H9 (cell line): Measurements from ENCODE around the gene PMEPA1. TPM values are rescaled to one million over a fixed set of nuclear protein-coding genes. Genes with fewer than 3 reads are reported as not detected.

Source experiments
- DNase-seq: peaks from one replicate; pipeline ENCODE4 v3.0.0-alpha.2; 2017
- H2AFZ ChIP-seq: one replicate; pipeline ENCODE4 v1.6.1; 2013; ENCODE audit warnings: mild to moderate bottlenecking, low read length, control low read depth, moderate library complexity
- H2AK5ac ChIP-seq: 2 replicates; pipeline ENCODE4 v1.6.1; 2013; ENCODE audit warnings: low read length, control low read depth, mixed read lengths; ENCODE audit not compliant: insufficient read length
- H2BK120ac ChIP-seq: one replicate; pipeline ENCODE4 v1.6.1; 2013; ENCODE audit warnings: low read depth, mild to moderate bottlenecking, low read length, control low read depth, inconsistent platforms; ENCODE audit not compliant: poor library complexity, severe bottlenecking
- H2BK12ac ChIP-seq: 2 replicates; pipeline ENCODE4 v1.6.1; 2013; ENCODE audit warnings: low read length, control low read depth, mixed read lengths, low read depth; ENCODE audit not compliant: insufficient read length
- H2BK15ac ChIP-seq: 2 replicates; pipeline ENCODE4 v1.6.1; 2013; ENCODE audit warnings: low read depth, low read length, control low read depth
- H2BK20ac ChIP-seq: one replicate; pipeline ENCODE4 v1.6.1; 2013; ENCODE audit warnings: low read depth, mild to moderate bottlenecking, low read length, control low read depth, inconsistent platforms; ENCODE audit not compliant: poor library complexity, severe bottlenecking
- H2BK5ac ChIP-seq: 2 replicates; pipeline ENCODE4 v1.6.1; 2013; ENCODE audit warnings: low read length, control low read depth, mixed read lengths; ENCODE audit not compliant: insufficient read length
- H3K14ac ChIP-seq: 2 replicates; pipeline ENCODE4 v1.6.1; 2013; ENCODE audit warnings: low read length, control low read depth; ENCODE audit not compliant: insufficient read depth
- H3K18ac ChIP-seq: 2 replicates; pipeline ENCODE4 v1.6.1; 2013; ENCODE audit warnings: low read depth, mild to moderate bottlenecking, mixed read lengths, low read length, control low read depth; ENCODE audit not compliant: insufficient read length
- H3K23ac ChIP-seq: 2 replicates; pipeline ENCODE4 v1.6.1; 2013; ENCODE audit warnings: low read length, control low read depth, mixed read lengths, low read depth; ENCODE audit not compliant: insufficient read length
- H3K23me2 ChIP-seq: 2 replicates; pipeline ENCODE4 v1.6.1; 2013; ENCODE audit warnings: low read depth, mild to moderate bottlenecking, mixed read lengths, low read length, control low read depth; ENCODE audit not compliant: insufficient read length, poor library complexity, severe bottlenecking
- H3K27ac ChIP-seq: 2 replicates; pipeline ENCODE4 v1.5.1; 2013; ENCODE audit warnings: low read length, control low read depth, mixed read lengths, low read depth; ENCODE audit not compliant: insufficient read length
- H3K27me3 ChIP-seq: 2 replicates; pipeline ENCODE4 v1.6.1; 2013; ENCODE audit warnings: low read length, control low read depth, inconsistent platforms; ENCODE audit not compliant: insufficient read depth
- H3K4ac ChIP-seq: 2 replicates; pipeline ENCODE4 v1.6.1; 2013; ENCODE audit warnings: low read depth, mild to moderate bottlenecking, control low read depth, inconsistent platforms, low read length, moderate library complexity
- H3K4me1 ChIP-seq: 2 replicates; pipeline ENCODE4 v1.6.1; 2013; ENCODE audit warnings: low read length, control low read depth, inconsistent platforms; ENCODE audit not compliant: insufficient read depth
- H3K4me2 ChIP-seq: 2 replicates; pipeline ENCODE4 v1.6.1; 2013; ENCODE audit warnings: low read length, control low read depth, mixed read lengths; ENCODE audit not compliant: insufficient read length, insufficient read depth
- H3K56ac ChIP-seq: 2 replicates; pipeline ENCODE4 v1.6.1; 2013; ENCODE audit warnings: low read depth, mild to moderate bottlenecking, mixed read lengths, low read length, control low read depth; ENCODE audit not compliant: insufficient read length
- H3K79me1 ChIP-seq: 2 replicates; pipeline ENCODE4 v1.6.1; 2013; ENCODE audit warnings: low read depth, mild to moderate bottlenecking, moderate library complexity, low read length, control low read depth, inconsistent platforms; ENCODE audit not compliant: insufficient read depth, poor library complexity, severe bottlenecking
- H3K79me2 ChIP-seq: 2 replicates; pipeline ENCODE4 v1.6.1; 2013; ENCODE audit warnings: low read length, control low read depth, inconsistent platforms; ENCODE audit not compliant: insufficient read depth
- H3K9ac ChIP-seq: 2 replicates; pipeline ENCODE4 v1.6.1; 2013; ENCODE audit warnings: low read length, control low read depth, mixed read lengths; ENCODE audit not compliant: insufficient read length; ENCODE audit errors: extremely low read depth
- H3K9me3 ChIP-seq: one replicate; pipeline ENCODE4 v1.6.1; 2013; ENCODE audit warnings: low read depth, low read length, inconsistent platforms; ENCODE audit not compliant: control insufficient read depth
- H3T11ph ChIP-seq: one replicate; pipeline ENCODE4 v1.6.1; 2013; ENCODE audit warnings: mild to moderate bottlenecking, low read length, control low read depth, inconsistent platforms
- H4K20me1 ChIP-seq: one replicate; pipeline ENCODE4 v1.6.1; 2013; ENCODE audit not compliant: control insufficient read depth, insufficient read length, insufficient read depth
- H4K5ac ChIP-seq: 2 replicates; pipeline ENCODE4 v1.6.1; 2013; ENCODE audit warnings: low read depth, mild to moderate bottlenecking, mixed read lengths, low read length, control low read depth; ENCODE audit not compliant: insufficient read length
- H4K8ac ChIP-seq: replicated peaks from 2 replicates; pipeline ENCODE4 v1.6.1; 2013; ENCODE audit warnings: low read length, control low read depth, mixed read lengths, low read depth; ENCODE audit not compliant: insufficient read length
- H4K91ac ChIP-seq: 2 replicates; pipeline ENCODE4 v1.6.1; 2013; ENCODE audit warnings: low read depth, mild to moderate bottlenecking, moderate library complexity, mixed read lengths, low read length, control low read depth; ENCODE audit not compliant: insufficient read length
- H3K27ac Mint-ChIP-seq, 3 experiments: 2 replicates in 2 of 3; 3 replicates in 1 of 3; pipeline ENCODE4 v1.8.0; 2020 to 2021; ENCODE audit warnings: mixed read lengths in 3 of 3, mild to moderate bottlenecking in 1 of 3, moderate library complexity in 1 of 3
- H3K27me3 Mint-ChIP-seq: 2 replicates; pipeline ENCODE4 v1.8.0; 2021; ENCODE audit warnings: low read depth, mild to moderate bottlenecking, moderate library complexity, mixed read lengths
- H3K36me3 Mint-ChIP-seq, 3 experiments: 2 replicates in 2 of 3; 3 replicates in 1 of 3; pipeline ENCODE4 v1.8.0; 2020 to 2021; ENCODE audit warnings: low read depth in 3 of 3, mixed read lengths in 3 of 3; ENCODE audit not compliant: insufficient read depth in 1 of 3
- H3K4me1 Mint-ChIP-seq, 2 experiments: 2 replicates each; pipeline ENCODE4 v1.8.0; 2020; ENCODE audit warnings: mixed read lengths in 2 of 2
- H3K4me3 Mint-ChIP-seq, 2 experiments: 2 replicates in 1 of 2; 3 replicates in 1 of 2; pipeline ENCODE4 v1.8.0; 2020 to 2021; ENCODE audit warnings: mild to moderate bottlenecking in 2 of 2, mixed read lengths in 2 of 2, moderate library complexity in 1 of 2
- H3K9me3 Mint-ChIP-seq, 2 experiments: 2 replicates in 1 of 2; 3 replicates in 1 of 2; pipeline ENCODE4 v1.8.0; 2020; ENCODE audit warnings: mild to moderate bottlenecking in 2 of 2, mixed read lengths in 2 of 2, moderate library complexity in 1 of 2
- CTCF ChIP-seq: fragments of 200-600 bp; sonication (generic); conservative IDR thresholded peaks from 3 replicates; pipeline ENCODE4 v1.8.0; 2021; ENCODE audit warnings: antibody characterized with exemption, mild to moderate bottlenecking
- WGBS: extraction: QIAGEN DNeasy Blood & Tissue Kit; methylation state at CpG from one replicate; pipeline ENCODE4 v1.1.7; 2013; ENCODE audit warnings: missing lambda C conversion rate, low lambda C conversion rate, mixed read lengths; ENCODE audit not compliant: insufficient read length; ENCODE audit errors: extremely low coverage; 5-methylcytosine and 5-hydroxymethylcytosine counted together
- total RNA-seq: library from RNA; stranded (reverse); gene quantifications from 2 replicates; pipeline ENCODE4 v1.2.1, GENCODE V29; 2021

PMEPA1 gene
- total RNA-seq, 1 experiment from 2014 or later, result 34.6 TPM

GRCh38 chr20:57621421-57622200 is 88.2 kb downstream of the PMEPA1 start:
- DNase-seq, result no peak
- Histone ChIP-seq H3K4ac (no peak overlapping the region), H3K56ac (no peak overlapping the region), H3T11ph (no peak overlapping the region), H3K4me1 (no peaks in the 10 kb centered on the region), H3K14ac (no peak overlapping the region), H2BK5ac (no peak overlapping the region), H2AFZ (no peak overlapping the region), H2BK12ac (no peak overlapping the region), H4K91ac (no peak overlapping the region), H2BK15ac (no peak overlapping the region), H3K27ac (no peak overlapping the region), H3K79me1 (no peaks in the 10 kb centered on the region), H3K23me2 (no peaks in the 10 kb centered on the region), H3K18ac (no peak overlapping the region), H3K9ac (no peak overlapping the region), H2BK120ac (no peak overlapping the region), H3K9me3 (no peaks in the 10 kb centered on the region), H4K8ac (no peak overlapping the region), H2AK5ac (no peak overlapping the region), H3K27me3 (no peaks in the 10 kb centered on the region), H3K23ac (no peak overlapping the region), H2BK20ac (no peak overlapping the region), H4K5ac (no peak overlapping the region), H4K20me1 (peaks cover 3% of the 10 kb centered on the region), H3K79me2 (no peaks in the 10 kb centered on the region), H3K4me2 (no peak overlapping the region)
- Mint-ChIP-seq H3K27me3 (peaks cover 11% of the 10 kb centered on the region), H3K27ac (no peak overlapping the region; a peak in 2 of 7 replicates), H3K9me3 (peaks cover 5 to 9% of the 10 kb centered on the region in 2 experiments; a peak in 3 of 5 replicates), H3K4me3 (no peak overlapping the region), H3K4me1 (peaks cover 6 to 10% of the 10 kb centered on the region in 2 experiments), H3K36me3 (peaks cover 0 to 3% (median 0%) of the 10 kb centered on the region in 3 experiments; a peak in 2 of 7 replicates)
- no peak for TF ChIP-seq CTCF
- WGBS, result no CpG with 5 or more reads among the region's 16 CpGs
